Left ventricle myocardium inferior (tissue), 1 donor: Measurements from ENCODE around the gene EXOC1. TPM values are rescaled to one million over a fixed set of nuclear protein-coding genes. Genes with fewer than 3 reads are reported as not detected.
"Not testable (repeated sequence)": the region's sequence is repeated elsewhere in the genome, so short reads cannot be mapped to it uniquely, and the experiment has no call there.

Source experiments
- DNase-seq: peaks from one replicate; pipeline ENCODE4 v3.0.0-alpha.2; 2020
- H3K27ac ChIP-seq: fragments of 200-600 bp; replicated peaks from 2 replicates; pipeline ENCODE4 v1.8.0; 2021
- H3K27me3 ChIP-seq: fragments of 200-600 bp; 2 replicates; pipeline ENCODE4 v1.8.0; 2021; ENCODE audit warnings: low read depth
- H3K36me3 ChIP-seq: fragments of 200-600 bp; 2 replicates; pipeline ENCODE4 v1.8.0; 2021
- H3K4me1 ChIP-seq: fragments of 200-600 bp; 2 replicates; pipeline ENCODE4 v1.8.0; 2021
- H3K4me3 ChIP-seq: fragments of 200-600 bp; 2 replicates; pipeline ENCODE4 v1.8.0; 2021; ENCODE audit warnings: mild to moderate bottlenecking, moderate library complexity
- H3K9me3 ChIP-seq: fragments of 200-600 bp; replicated peaks from 2 replicates; pipeline ENCODE4 v1.8.0; 2021
- intact Hi-C: fragments of 100-400 bp; cut with micrococcal nuclease; formaldehyde crosslinking; loops from one replicate; pipeline ENCODE4 v1.11.0; 2022
- total RNA-seq: library from RNA; stranded (reverse); fragmentation: NEBNext Ultra II Directional; extraction: Animal tissue kit (Norgen Biotek cat#: 25700); gene quantifications from one replicate; pipeline ENCODE4 v1.2.1, GENCODE V29; 2021
- TF ChIP-seq, protein P1 (sequence below): fragments of 200-600 bp; IDR thresholded peaks from 2 replicates; pipeline ENCODE4 v1.8.0; 2021; ENCODE audit warnings: antibody characterized with exemption, mild to moderate bottlenecking, borderline replicate concordance
- donor health status: DM: no; HTN: yes; CAD: no; lungs with severe emphysema.

EXOC1 gene
- total RNA-seq, 1 donor from 2014 or later: 20.3 TPM

DNA sequence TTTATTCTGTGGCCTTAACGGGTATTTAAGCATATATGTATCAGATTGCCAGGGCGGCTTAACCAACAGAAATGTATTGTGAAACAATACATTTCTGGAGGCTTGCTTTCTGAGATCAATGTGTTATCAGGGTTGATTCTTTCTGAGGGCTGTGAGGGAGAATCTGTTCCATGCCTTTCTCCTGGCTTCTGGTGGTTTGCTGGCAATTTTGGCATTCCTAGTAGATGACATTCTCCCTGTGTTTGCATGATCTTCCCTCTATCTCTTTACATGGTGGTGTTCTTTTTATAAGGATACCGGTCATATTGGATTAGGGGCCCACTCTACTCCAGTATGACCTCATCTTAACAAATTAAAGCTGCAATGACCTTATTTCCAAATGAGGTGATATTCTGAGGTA, 78.4 kb downstream of the EXOC1 start:
- H3K4me3 ChIP-seq: no peak overlapping the region
- DNase-seq: no peak
- H3K36me3 ChIP-seq: peaks cover under 1% of the 10 kb centered on the region
- H3K4me1 ChIP-seq: no peaks in the 10 kb centered on the region
- H3K9me3 ChIP-seq: peaks cover 75% of the 10 kb centered on the region
- no peak overlapping the region for H3K27ac ChIP-seq
- TF ChIP-seq, protein P1, sequence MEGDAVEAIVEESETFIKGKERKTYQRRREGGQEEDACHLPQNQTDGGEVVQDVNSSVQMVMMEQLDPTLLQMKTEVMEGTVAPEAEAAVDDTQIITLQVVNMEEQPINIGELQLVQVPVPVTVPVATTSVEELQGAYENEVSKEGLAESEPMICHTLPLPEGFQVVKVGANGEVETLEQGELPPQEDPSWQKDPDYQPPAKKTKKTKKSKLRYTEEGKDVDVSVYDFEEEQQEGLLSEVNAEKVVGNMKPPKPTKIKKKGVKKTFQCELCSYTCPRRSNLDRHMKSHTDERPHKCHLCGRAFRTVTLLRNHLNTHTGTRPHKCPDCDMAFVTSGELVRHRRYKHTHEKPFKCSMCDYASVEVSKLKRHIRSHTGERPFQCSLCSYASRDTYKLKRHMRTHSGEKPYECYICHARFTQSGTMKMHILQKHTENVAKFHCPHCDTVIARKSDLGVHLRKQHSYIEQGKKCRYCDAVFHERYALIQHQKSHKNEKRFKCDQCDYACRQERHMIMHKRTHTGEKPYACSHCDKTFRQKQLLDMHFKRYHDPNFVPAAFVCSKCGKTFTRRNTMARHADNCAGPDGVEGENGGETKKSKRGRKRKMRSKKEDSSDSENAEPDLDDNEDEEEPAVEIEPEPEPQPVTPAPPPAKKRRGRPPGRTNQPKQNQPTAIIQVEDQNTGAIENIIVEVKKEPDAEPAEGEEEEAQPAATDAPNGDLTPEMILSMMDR: no peak
- intact Hi-C loops: no loop called here
- no peaks in the 10 kb centered on the region for H3K27me3 ChIP-seq

DNA sequence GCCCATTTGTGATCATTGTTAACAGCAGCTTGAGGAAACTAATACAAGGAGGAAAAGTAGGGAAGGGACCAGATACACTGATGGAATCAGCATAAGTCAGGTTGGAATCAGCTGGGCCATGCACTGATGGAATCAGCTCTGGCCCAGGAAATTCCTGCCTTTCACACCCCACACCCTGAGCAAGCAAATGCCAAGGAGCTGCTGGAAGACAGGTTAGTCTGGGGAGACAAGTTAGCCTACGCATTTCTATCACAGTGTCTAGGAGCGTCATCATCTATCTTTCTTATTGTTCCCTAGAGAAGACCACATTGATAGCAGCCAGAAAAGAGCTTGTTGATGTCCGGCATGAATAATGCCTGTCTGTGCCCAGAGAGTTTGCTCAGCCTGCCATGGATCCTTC, 79.1 kb downstream of the EXOC1 start:
- H3K27me3 ChIP-seq: no peaks in the 10 kb centered on the region
- peaks cover 7% of the 10 kb centered on the region for H3K36me3 ChIP-seq
- H3K4me1 ChIP-seq: no peaks in the 10 kb centered on the region
- H3K27ac ChIP-seq: no peak overlapping the region
- peaks cover 82% of the 10 kb centered on the region for H3K9me3 ChIP-seq
- intact Hi-C loops: no loop called here
- TF ChIP-seq, protein P1: no peak
- DNase-seq: no peak
- no peak overlapping the region for H3K4me3 ChIP-seq

DNA sequence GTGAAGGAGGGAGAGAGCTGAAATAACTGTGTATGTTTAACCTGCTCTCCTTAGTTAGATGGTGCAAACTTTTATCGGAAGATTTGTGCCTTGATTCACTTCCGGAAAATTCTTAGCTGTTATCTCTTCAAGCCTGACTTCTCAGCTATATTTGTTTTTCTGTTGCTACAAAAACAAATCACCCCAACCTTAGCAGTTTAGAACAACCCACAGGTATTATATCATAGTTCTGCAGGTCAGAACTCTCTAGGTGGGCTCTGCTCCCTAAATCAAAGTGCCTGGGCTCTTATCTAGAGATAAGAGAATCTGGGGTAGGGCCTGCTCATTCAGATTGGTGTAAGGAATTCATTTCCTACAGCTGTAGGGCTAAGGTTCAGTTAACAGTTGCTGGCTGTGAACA, 80.2 kb downstream of the EXOC1 start:
- H3K27me3 ChIP-seq: no peaks in the 10 kb centered on the region
- no peak overlapping the region for H3K27ac ChIP-seq
- TF ChIP-seq, protein P1: no peak
- H3K4me3 ChIP-seq: no peak overlapping the region
- H3K4me1 ChIP-seq: no peaks in the 10 kb centered on the region
- intact Hi-C loops: no loop called here
- peaks cover 83% of the 10 kb centered on the region for H3K9me3 ChIP-seq
- H3K36me3 ChIP-seq: peaks cover 18% of the 10 kb centered on the region
- no peak for DNase-seq

DNA sequence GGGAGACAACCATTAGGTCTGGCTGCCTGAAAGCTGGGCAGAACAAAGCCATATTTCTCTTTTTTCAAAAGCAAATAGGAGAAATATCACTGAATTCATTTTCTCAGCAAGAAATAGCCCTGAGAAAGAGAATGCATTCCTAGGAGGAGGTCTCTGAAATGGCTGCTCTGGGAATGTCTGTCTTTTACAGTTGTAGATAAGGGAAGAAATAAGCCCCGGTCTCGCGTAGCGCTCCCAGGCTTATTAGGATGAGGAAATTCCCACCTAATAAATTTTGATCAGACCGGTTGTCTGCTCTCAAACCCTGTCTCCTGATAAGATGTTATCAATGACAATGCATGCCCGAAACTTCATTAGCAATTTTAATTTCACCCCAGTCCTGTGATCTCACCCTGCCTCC, 82.5 kb downstream of the EXOC1 start:
- intact Hi-C loops, H3K27ac ChIP-seq, H3K4me3 ChIP-seq, DNase-seq, H3K27me3 ChIP-seq, H3K4me1 ChIP-seq: not testable (repeated sequence)
- peaks cover 87% of the 10 kb centered on the region for H3K9me3 ChIP-seq
- H3K36me3 ChIP-seq: peaks cover 39% of the 10 kb centered on the region

DNA sequence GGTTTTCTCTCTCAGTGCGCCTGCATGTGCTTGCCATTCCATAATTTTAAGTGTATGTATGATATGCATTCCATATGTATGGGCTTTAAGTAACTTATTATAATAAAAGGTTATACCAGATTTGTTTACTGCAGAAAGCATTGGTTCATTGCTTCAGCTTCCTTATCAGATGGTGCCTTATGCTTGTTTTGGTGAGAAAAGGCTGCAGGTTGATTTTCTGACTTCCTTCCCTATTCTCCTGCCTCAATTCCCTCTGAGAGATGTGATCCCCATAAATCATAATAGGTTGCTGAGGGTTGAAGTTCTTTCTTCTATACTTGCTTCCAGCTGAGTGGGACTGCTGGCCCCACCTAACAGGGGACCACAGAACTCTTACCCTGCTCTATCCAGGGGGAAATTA, 85.0 kb downstream of the EXOC1 start:
- no peaks in the 10 kb centered on the region for H3K4me1 ChIP-seq
- TF ChIP-seq, protein P1: no peak
- DNase-seq: no peak
- H3K36me3 ChIP-seq: peaks cover 39% of the 10 kb centered on the region
- H3K27ac ChIP-seq: no peak overlapping the region
- intact Hi-C loops: no loop called here
- H3K27me3 ChIP-seq: no peaks in the 10 kb centered on the region
- H3K9me3 ChIP-seq: peaks cover 97% of the 10 kb centered on the region
- H3K4me3 ChIP-seq: no peak overlapping the region

DNA sequence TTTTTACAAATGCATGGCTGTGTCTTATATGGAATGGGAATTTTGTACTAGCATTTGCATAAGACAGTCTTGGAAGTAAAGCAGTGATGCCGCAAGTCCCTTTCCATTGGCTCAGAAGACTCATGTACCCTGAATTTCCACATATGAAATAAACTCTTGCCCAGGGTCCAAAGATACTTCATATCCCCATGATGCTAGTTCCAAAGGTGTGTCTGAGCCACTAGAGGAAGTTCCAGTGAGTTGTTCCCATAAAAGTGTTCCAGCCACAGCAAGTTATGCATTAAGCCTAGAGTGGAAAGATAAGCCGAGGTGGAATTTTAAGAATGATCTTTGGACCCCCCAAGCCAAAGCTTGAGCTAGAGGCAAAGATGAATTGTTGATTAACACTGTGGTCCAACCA, 86.0 kb downstream of the EXOC1 start:
- TF ChIP-seq, protein P1: no peak
- Histone ChIP-seq H3K4me3 (no peak overlapping the region), H3K27me3 (no peaks in the 10 kb centered on the region), H3K9me3 (peaks cover 93% of the 10 kb centered on the region), H3K36me3 (peaks cover 39% of the 10 kb centered on the region), H3K4me1 (no peaks in the 10 kb centered on the region), H3K27ac (no peak overlapping the region)
- no peak for DNase-seq
- intact Hi-C loops: no loop called here
